Ascending aorta (tissue), 2 donors: ENCODE measurements around the gene EML5. TPM values are rescaled to one million over a fixed set of nuclear protein-coding genes. Genes with fewer than 3 reads are reported as not detected.
"Not testable (repeated sequence)": the region's sequence is repeated elsewhere in the genome, so short reads cannot be mapped to it uniquely, and the experiment has no call there.

Experiments
- DNase-seq, 2 donors: peaks; one replicate each; pipeline ENCODE4 v3.0.0-alpha.2; 2019; ENCODE audit warnings: low spot score in 2 of 2
- H3K27ac ChIP-seq, 2 donors: fragments of 200-600 bp; sonication (generic); one replicate each; pipeline ENCODE4 v1.5.1; 2016 to 2017; ENCODE audit warnings: mild to moderate bottlenecking in 1 of 2
- H3K27me3 ChIP-seq: fragments of 200-600 bp; sonication (generic); one replicate; pipeline ENCODE4 v1.5.1; 2017
- H3K36me3 ChIP-seq, 2 donors: fragments of 200-600 bp; sonication (generic); one replicate each; pipeline ENCODE4 v1.5.1; 2016
- H3K4me1 ChIP-seq, 2 donors: fragments of 200-600 bp; sonication (generic); one replicate each; pipeline ENCODE4 v1.5.1; 2016 to 2017; ENCODE audit warnings: mild to moderate bottlenecking in 1 of 2
- H3K4me3 ChIP-seq, 2 donors: fragments of 200-600 bp; sonication (generic); one replicate each; pipeline ENCODE4 v1.5.1; 2016 to 2017; ENCODE audit warnings: mild to moderate bottlenecking in 1 of 2
- H3K9me3 ChIP-seq, 2 donors: fragments of 200-600 bp; sonication (generic); one replicate each; pipeline ENCODE4 v1.5.1; 2016
- intact Hi-C: fragments of 100-400 bp; cut with DNase I; formaldehyde crosslinking; loops from one replicate; pipeline ENCODE4 v1.15.1; 2023
- total RNA-seq: library from RNA; depleted of rRNA; stranded (reverse); fragments of >200 nt; gene quantifications from one replicate; pipeline ENCODE4 v1.1.0, GENCODE V29; 2016
- TF ChIP-seq, protein P1 (sequence below), 3 experiments: fragments of 200-600 bp in 2 of 3; fragments of 450-650 bp in 1 of 3; sonication (generic) in 2 of 3; IDR thresholded peaks; one replicate each; pipeline ENCODE4 v1.5.1; 2016 to 2019; ENCODE audit warnings: antibody characterized with exemption in 3 of 3, mild to moderate bottlenecking in 1 of 3, moderate library complexity in 1 of 3

Gene EML5
- total RNA-seq, 1 donor from 2014 or later = 0.21 TPM

DNA sequence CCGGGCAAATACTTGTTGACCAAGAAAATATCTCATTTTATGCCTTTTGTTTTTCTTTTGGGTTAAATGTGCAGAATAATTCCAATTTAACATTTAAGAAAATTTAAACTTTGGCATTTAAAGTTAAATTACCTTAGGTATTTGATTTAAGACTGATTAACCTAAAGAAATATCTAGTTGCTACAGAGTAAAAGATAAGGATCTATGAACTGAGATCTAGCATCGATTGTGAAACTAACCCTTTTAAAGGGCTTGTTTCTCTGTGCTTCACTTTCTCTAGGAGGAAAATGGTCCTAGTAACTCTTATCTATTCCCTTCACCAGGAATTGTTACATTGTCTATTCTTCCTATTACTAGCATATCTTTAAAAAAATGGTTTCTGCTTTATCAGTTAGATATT lies 29.1 kb upstream of the EML5 start:
- intact Hi-C loops = loop anchor here (10.0 kb wide), 1 partner anchor 1583 kb away; no protein-coding TSS in a partner anchor
- no peaks in the 10 kb centered on the region for H3K9me3 ChIP-seq
- no peak overlapping the region for H3K27ac ChIP-seq
- no peaks in the 10 kb centered on the region for H3K4me1 ChIP-seq
- TF ChIP-seq, protein P1, sequence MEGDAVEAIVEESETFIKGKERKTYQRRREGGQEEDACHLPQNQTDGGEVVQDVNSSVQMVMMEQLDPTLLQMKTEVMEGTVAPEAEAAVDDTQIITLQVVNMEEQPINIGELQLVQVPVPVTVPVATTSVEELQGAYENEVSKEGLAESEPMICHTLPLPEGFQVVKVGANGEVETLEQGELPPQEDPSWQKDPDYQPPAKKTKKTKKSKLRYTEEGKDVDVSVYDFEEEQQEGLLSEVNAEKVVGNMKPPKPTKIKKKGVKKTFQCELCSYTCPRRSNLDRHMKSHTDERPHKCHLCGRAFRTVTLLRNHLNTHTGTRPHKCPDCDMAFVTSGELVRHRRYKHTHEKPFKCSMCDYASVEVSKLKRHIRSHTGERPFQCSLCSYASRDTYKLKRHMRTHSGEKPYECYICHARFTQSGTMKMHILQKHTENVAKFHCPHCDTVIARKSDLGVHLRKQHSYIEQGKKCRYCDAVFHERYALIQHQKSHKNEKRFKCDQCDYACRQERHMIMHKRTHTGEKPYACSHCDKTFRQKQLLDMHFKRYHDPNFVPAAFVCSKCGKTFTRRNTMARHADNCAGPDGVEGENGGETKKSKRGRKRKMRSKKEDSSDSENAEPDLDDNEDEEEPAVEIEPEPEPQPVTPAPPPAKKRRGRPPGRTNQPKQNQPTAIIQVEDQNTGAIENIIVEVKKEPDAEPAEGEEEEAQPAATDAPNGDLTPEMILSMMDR (IDR thresholded peaks at IDR 0.05) = no peak
- H3K36me3 ChIP-seq = no peaks in the 10 kb centered on the region
- H3K27me3 ChIP-seq = no peaks in the 10 kb centered on the region
- no peak for DNase-seq
- H3K4me3 ChIP-seq = no peak overlapping the region

DNA sequence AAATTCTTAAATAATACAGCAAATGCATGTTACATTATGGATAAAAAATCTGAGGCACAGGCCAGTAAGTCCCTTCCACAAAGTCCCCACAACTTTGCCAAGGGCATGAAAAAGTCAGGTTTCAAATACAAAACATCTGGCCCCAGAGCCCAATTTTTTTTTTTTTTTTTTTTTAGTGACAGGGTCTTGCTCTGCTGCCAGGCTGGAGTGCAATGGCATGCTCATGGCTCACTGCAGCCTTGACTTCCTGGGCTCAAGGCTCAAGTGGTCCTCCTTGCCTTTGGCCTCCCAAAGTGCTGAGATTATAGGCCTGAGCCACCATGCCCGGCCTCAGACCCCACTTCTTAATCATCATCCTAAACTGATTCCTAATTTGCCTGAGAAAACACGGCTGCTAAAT lies 28.6 kb upstream of the EML5 start:
- Histone ChIP-seq H3K36me3 (no peaks in the 10 kb centered on the region), H3K27me3 (no peaks in the 10 kb centered on the region), H3K4me3 (no peak overlapping the region), H3K9me3 (no peaks in the 10 kb centered on the region), H3K4me1 (no peaks in the 10 kb centered on the region), H3K27ac (no peak overlapping the region)
- intact Hi-C loops = loop anchor here (10.0 kb wide), 1 partner anchor 1583 kb away; no protein-coding TSS in a partner anchor
- TF ChIP-seq, protein P1 (IDR thresholded peaks at IDR 0.05) = no peak
- DNase-seq = no peak

DNA sequence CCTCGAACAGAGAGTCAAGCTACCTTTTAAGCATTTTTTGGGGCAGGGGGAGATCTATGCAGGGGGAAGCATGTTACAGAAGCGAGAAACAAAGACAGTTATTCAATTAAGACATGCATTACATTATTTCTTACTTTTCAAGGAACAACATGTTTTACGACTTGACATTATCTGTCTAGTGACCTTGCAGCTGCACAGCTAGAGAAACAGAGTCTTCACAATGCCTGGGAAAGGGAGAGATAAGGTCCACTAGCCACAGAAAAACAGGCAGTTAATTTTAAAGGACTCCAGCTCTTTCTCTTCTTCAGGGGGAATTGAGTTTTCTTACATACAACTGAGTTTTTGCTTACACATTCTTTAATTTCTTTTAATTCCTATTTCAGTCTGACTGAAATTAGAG lies 26.9 kb upstream of the EML5 start:
- H3K4me1 ChIP-seq, DNase-seq, H3K36me3 ChIP-seq, H3K9me3 ChIP-seq, H3K27ac ChIP-seq, H3K4me3 ChIP-seq, H3K27me3 ChIP-seq: not testable (repeated sequence)
- intact Hi-C loops = loop anchor here (10.0 kb wide), 1 partner anchor 1585 kb away; no protein-coding TSS in a partner anchor

DNA sequence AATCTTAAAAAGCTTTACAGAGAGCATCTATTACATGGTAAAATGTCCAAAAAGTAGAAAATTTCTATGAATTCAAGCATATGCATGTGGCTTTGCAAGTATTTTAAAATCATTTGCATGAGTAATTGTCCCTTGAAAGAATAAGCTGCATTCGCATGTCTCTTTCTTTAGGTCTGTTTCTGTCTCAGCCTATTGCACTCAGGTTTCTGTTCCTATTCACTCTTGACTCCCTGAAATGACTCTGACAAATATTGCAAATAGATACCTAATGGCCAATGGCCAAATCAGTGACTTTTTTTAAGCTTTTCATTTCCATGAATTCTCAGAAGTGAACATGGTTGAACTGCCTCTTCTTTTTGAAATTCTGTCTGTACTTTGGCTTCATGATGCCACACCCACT lies 25.3 kb upstream of the EML5 start:
- intact Hi-C loops = no loop called here

DNA sequence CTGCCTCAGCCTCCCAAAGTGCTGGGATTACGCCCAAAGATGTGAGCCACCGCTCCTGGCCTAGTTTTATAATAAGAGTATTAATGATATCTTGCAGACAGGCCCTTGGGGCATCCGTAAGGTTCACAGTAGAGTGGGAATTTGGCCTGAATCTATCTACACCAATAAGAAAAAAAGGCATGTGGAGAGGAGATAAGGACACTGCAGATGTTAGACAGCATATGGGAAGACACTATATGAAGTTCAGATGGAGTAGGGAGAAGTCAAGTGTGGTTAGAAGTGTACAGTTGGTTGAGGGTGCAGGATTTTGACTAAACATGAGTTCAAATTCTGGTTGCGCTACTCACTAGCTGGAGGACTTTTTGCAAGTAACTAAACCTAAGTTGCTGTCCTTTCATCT lies 23.2 kb upstream of the EML5 start:
- no peak overlapping the region for H3K4me3 ChIP-seq
- H3K9me3 ChIP-seq = no peaks in the 10 kb centered on the region
- intact Hi-C loops = no loop called here

More for the DNA sequence above, 25.3 kb upstream of the EML5 start:
- Histone ChIP-seq H3K27me3 (no peaks in the 10 kb centered on the region), H3K36me3 (no peaks in the 10 kb centered on the region), H3K9me3 (no peaks in the 10 kb centered on the region), H3K4me3 (no peak overlapping the region), H3K4me1 (no peaks in the 10 kb centered on the region), H3K27ac (no peak overlapping the region)
- TF ChIP-seq, protein P1 (IDR thresholded peaks at IDR 0.05) = no peak
- no peak for DNase-seq

DNA sequence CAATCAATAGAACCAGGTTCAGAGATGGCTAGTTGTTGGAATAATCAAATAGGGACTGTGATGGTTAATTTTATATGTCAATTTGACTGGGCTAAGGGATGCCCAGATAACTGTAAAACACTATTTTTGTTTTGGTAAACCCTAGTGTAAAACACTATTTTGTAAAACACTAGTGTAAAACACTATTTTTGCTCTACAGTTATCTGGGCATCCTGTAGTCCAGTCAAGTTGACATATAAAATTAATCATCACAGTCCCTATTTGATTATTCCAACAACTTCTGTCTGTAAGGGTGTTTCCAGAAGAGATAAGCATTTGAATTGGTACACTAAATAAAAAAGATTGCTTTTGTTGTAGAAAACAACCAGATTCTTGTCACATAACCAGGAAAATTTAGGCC lies 15.6 kb upstream of the EML5 start:
- Histone ChIP-seq H3K27me3 (no peaks in the 10 kb centered on the region), H3K27ac (no peak overlapping the region), H3K4me3 (no peak overlapping the region), H3K36me3 (no peaks in the 10 kb centered on the region), H3K4me1 (no peaks in the 10 kb centered on the region), H3K9me3 (no peaks in the 10 kb centered on the region)
- TF ChIP-seq, protein P1 (IDR thresholded peaks at IDR 0.05) = no peak
- DNase-seq = no peak
- intact Hi-C loops = no loop called here

More for the DNA sequence above, 23.2 kb upstream of the EML5 start:
- no peaks in the 10 kb centered on the region for H3K27me3 ChIP-seq
- H3K36me3 ChIP-seq = no peaks in the 10 kb centered on the region
- DNase-seq = no peak
- H3K27ac ChIP-seq = no peak overlapping the region
- TF ChIP-seq, protein P1 (IDR thresholded peaks at IDR 0.05) = no peak
- no peaks in the 10 kb centered on the region for H3K4me1 ChIP-seq
